Panc1 (cell line): ENCODE measurements around the gene CCDC148. TPM values are rescaled to one million over a fixed set of nuclear protein-coding genes. Genes with fewer than 3 reads are reported as not detected.

ENCODE experiments used
- ATAC-seq: fragments of 200-7000 bp; cut with Tn5 transposase; 2 replicates; pipeline ENCODE4 v1.9.1; 2020; ENCODE audit warnings: mild to moderate bottlenecking, moderate library complexity
- BruUV-seq: library from RNA; stranded (reverse); fragments of 400-500 nt; replicated peaks from 2 replicates; lab custom pipeline; 2021; lab: Mats Ljungman, UMichigan
- CTCF ChIA-PET: fragments of 300-600 bp; sonication (Branson Sonifier 250); formaldehyde crosslinking; loops from one replicate; lab custom pipeline; 2022; ENCODE audit warnings: antibody characterized with exemption; lab: Charles Lee
- POLR2A ChIA-PET: fragments of 300-600 bp; sonication (Branson Sonifier 250); formaldehyde crosslinking; loops from one replicate; lab custom pipeline; 2022; ENCODE audit warnings: antibody characterized with exemption; lab: Charles Lee
- DNase-seq: peaks from one replicate; pipeline ENCODE4 v3.0.0-alpha.2; 2010; ENCODE audit warnings: low read depth, low spot score
- H3K27ac ChIP-seq: 2 replicates; pipeline ENCODE4 v1.5.1; 2011; ENCODE audit warnings: mild to moderate bottlenecking, low read length, inconsistent platforms
- H3K27me3 ChIP-seq: fragments of 200-500 bp; sonication (Bioruptor generic); 2 replicates; pipeline ENCODE4 v1.6.0; 2014; ENCODE audit warnings: low read length, inconsistent platforms; ENCODE audit not compliant: control insufficient read depth, insufficient read depth
- H3K36me3 ChIP-seq: fragments of 200-500 bp; sonication (Bioruptor generic); 2 replicates; pipeline ENCODE4 v1.5.1; 2014; ENCODE audit warnings: inconsistent platforms, mild to moderate bottlenecking, low read length, moderate library complexity; ENCODE audit not compliant: control insufficient read depth, insufficient read depth
- H3K4me1 ChIP-seq: 2 replicates; pipeline ENCODE4 v1.5.1; 2011; ENCODE audit warnings: inconsistent platforms, mild to moderate bottlenecking, low read length, moderate library complexity; ENCODE audit not compliant: control insufficient read depth, insufficient read depth
- H3K4me3 ChIP-seq, 2 experiments: 2 replicates each; pipeline ENCODE4 v1.5.1; 2011 to 2012; ENCODE audit warnings: low read depth in 2 of 2, low read length in 2 of 2, mild to moderate bottlenecking in 2 of 2, inconsistent platforms in 1 of 2, moderate library complexity in 1 of 2
- H3K9me3 ChIP-seq: fragments of 200-500 bp; sonication (Bioruptor generic); 2 replicates; pipeline ENCODE4 v1.5.1; 2014; ENCODE audit warnings: low read depth, mild to moderate bottlenecking, inconsistent platforms, low read length, moderate library complexity; ENCODE audit not compliant: control insufficient read depth, insufficient read depth
- POLR2AphosphoS5 ChIP-seq: IDR thresholded peaks from 2 replicates; pipeline ENCODE4 v1.6.1; 2012; ENCODE audit warnings: mild to moderate bottlenecking, low read depth, low read length, moderate library complexity
- SIN3A ChIP-seq: IDR thresholded peaks from 2 replicates; pipeline ENCODE4 v1.6.1; 2012; ENCODE audit warnings: low read depth, mild to moderate bottlenecking, low read length, moderate library complexity, borderline replicate concordance; ENCODE audit not compliant: insufficient read depth
- TCF7L2 ChIP-seq: IDR thresholded peaks from 2 replicates; pipeline ENCODE4 v1.6.1; 2011; ENCODE audit warnings: mild to moderate bottlenecking, low read depth, low read length, inconsistent platforms
- in situ Hi-C: cut with HindIII; loops from 2 replicates; pipeline ENCODE4 v1.10.0; 2016; ENCODE audit warnings: low sequenced_read_pairs, low pct_unique_long_range_greater_than_20kb
- intact Hi-C: fragments of 100-400 bp; cut with micrococcal nuclease; formaldehyde crosslinking; loops from one replicate; pipeline ENCODE4 v1.10.0; 2022; ENCODE audit not compliant: unreplicated experiment
- total RNA-seq: library from RNA; stranded (reverse); gene quantifications from one replicate; pipeline ENCODE4 v1.2.1, GENCODE V29; 2021; ENCODE audit not compliant: unreplicated experiment
- TF ChIP-seq, protein P1 (sequence below): fragments of 450-650 bp; IDR thresholded peaks from 2 replicates; pipeline ENCODE4 v1.5.1; 2017; ENCODE audit warnings: mild to moderate bottlenecking
- TF ChIP-seq, protein P2 (sequence below), 2 experiments: IDR thresholded peaks; 2 replicates each; pipeline ENCODE4 v1.6.1; 2011 to 2012; ENCODE audit warnings: low read depth in 2 of 2, control low read depth in 1 of 2, low read length in 1 of 2, mild to moderate bottlenecking in 1 of 2, moderate library complexity in 1 of 2; ENCODE audit not compliant: insufficient read depth in 1 of 2

The CCDC148 gene
- total RNA-seq, 1 experiment from 2014 or later = 0.92 TPM

DNA sequence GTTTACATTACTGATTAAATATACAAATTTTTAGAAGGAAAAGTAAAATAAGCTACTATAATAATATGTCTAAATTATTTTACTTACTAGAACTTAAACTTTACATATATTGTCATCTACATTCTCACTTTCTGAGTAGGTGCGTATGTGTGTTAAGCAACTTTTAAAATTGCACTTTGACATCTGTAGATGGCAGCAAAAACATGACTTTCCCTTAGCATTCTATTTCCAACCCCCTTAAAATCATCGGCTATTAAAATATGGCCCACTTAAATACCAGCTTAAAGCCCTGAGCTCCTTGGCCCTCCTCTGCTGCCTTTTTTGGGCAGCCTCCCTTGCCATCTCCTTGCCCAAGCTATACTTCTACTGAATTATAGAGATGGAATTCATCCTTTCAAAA is 276.9 kb downstream of the CCDC148 start:
- in situ Hi-C loops = no loop called here
- no TSS peak for BruUV-seq

GRCh38 chr2:158178646-158179045 is 277.9 kb downstream of the CCDC148 start:
- intact Hi-C loops (loop anchor here (5.0 to 10.0 kb wide), 2 partner anchors 144 to 574 kb away; no protein-coding TSS in a partner anchor), in situ Hi-C loops (no loop called here)
- no peak for DNase-seq
- Histone ChIP-seq H3K36me3 (no peaks in the 10 kb centered on the region), H3K9me3 (no peaks in the 10 kb centered on the region), H3K4me3 (no peak overlapping the region), H3K4me1 (no peaks in the 10 kb centered on the region), H3K27me3 (peaks cover 2% of the 10 kb centered on the region; the same call in 1 of the 2 replicates), H3K27ac (no peak overlapping the region)
- ChIA-PET CTCF (interaction anchor here (0.7 kb wide), 1 partner anchor 425 kb away, joined by 3 read pairs; no protein-coding TSS in a partner anchor), POLR2A (no interaction called here)
- TF ChIP-seq TCF7L2 = no peak
- no peak for TF ChIP-seq SIN3A
- TF ChIP-seq, protein P1, sequence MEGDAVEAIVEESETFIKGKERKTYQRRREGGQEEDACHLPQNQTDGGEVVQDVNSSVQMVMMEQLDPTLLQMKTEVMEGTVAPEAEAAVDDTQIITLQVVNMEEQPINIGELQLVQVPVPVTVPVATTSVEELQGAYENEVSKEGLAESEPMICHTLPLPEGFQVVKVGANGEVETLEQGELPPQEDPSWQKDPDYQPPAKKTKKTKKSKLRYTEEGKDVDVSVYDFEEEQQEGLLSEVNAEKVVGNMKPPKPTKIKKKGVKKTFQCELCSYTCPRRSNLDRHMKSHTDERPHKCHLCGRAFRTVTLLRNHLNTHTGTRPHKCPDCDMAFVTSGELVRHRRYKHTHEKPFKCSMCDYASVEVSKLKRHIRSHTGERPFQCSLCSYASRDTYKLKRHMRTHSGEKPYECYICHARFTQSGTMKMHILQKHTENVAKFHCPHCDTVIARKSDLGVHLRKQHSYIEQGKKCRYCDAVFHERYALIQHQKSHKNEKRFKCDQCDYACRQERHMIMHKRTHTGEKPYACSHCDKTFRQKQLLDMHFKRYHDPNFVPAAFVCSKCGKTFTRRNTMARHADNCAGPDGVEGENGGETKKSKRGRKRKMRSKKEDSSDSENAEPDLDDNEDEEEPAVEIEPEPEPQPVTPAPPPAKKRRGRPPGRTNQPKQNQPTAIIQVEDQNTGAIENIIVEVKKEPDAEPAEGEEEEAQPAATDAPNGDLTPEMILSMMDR = no peak
- TF ChIP-seq POLR2AphosphoS5 = no peak
- TF ChIP-seq, protein P2, sequence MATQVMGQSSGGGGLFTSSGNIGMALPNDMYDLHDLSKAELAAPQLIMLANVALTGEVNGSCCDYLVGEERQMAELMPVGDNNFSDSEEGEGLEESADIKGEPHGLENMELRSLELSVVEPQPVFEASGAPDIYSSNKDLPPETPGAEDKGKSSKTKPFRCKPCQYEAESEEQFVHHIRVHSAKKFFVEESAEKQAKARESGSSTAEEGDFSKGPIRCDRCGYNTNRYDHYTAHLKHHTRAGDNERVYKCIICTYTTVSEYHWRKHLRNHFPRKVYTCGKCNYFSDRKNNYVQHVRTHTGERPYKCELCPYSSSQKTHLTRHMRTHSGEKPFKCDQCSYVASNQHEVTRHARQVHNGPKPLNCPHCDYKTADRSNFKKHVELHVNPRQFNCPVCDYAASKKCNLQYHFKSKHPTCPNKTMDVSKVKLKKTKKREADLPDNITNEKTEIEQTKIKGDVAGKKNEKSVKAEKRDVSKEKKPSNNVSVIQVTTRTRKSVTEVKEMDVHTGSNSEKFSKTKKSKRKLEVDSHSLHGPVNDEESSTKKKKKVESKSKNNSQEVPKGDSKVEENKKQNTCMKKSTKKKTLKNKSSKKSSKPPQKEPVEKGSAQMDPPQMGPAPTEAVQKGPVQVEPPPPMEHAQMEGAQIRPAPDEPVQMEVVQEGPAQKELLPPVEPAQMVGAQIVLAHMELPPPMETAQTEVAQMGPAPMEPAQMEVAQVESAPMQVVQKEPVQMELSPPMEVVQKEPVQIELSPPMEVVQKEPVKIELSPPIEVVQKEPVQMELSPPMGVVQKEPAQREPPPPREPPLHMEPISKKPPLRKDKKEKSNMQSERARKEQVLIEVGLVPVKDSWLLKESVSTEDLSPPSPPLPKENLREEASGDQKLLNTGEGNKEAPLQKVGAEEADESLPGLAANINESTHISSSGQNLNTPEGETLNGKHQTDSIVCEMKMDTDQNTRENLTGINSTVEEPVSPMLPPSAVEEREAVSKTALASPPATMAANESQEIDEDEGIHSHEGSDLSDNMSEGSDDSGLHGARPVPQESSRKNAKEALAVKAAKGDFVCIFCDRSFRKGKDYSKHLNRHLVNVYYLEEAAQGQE (IDR thresholded peaks at IDR 0.05; ENCODE audit: insufficient read depth in 1 of 2, low read depth in 2 of 2, low read length in 1 of 2) = no peak
- BruUV-seq = no TSS peak
- ATAC-seq = no peak

More for the DNA sequence above, 276.9 kb downstream of the CCDC148 start:
- no peaks in the 10 kb centered on the region for H3K4me1 ChIP-seq
- H3K36me3 ChIP-seq = no peaks in the 10 kb centered on the region
- ATAC-seq (0 out of 2 replicates have a peak, but pooled peaks have one; percentile 63), DNase-seq (no peak)
- H3K4me3 ChIP-seq = no peak overlapping the region
- intact Hi-C loops = loop anchor here (5.0 to 10.0 kb wide), 2 partner anchors 145 to 573 kb away; no protein-coding TSS in a partner anchor
- POLR2A ChIA-PET = no interaction called here
- CTCF ChIA-PET = interaction anchor here (0.7 kb wide), 2 partner anchors 424 to 577 kb away, joined by 3 to 5 read pairs; no protein-coding TSS in a partner anchor
- TF ChIP-seq TCF7L2 (no peak), SIN3A (no peak)
- TF ChIP-seq, protein P2 (IDR thresholded peaks at IDR 0.05; ENCODE audit: insufficient read depth in 1 of 2, low read depth in 2 of 2, low read length in 1 of 2) = no peak
- TF ChIP-seq, protein P1 = peak; percentile 45; the same call in 1 of the 2 replicates
- peaks cover 2% of the 10 kb centered on the region; the same call in 1 of the 2 replicates for H3K27me3 ChIP-seq
- no peak overlapping the region for H3K27ac ChIP-seq
- no peaks in the 10 kb centered on the region for H3K9me3 ChIP-seq
